ENCODE data around the gene DCAF15.

- TF ChIP-seq, protein P1, sequence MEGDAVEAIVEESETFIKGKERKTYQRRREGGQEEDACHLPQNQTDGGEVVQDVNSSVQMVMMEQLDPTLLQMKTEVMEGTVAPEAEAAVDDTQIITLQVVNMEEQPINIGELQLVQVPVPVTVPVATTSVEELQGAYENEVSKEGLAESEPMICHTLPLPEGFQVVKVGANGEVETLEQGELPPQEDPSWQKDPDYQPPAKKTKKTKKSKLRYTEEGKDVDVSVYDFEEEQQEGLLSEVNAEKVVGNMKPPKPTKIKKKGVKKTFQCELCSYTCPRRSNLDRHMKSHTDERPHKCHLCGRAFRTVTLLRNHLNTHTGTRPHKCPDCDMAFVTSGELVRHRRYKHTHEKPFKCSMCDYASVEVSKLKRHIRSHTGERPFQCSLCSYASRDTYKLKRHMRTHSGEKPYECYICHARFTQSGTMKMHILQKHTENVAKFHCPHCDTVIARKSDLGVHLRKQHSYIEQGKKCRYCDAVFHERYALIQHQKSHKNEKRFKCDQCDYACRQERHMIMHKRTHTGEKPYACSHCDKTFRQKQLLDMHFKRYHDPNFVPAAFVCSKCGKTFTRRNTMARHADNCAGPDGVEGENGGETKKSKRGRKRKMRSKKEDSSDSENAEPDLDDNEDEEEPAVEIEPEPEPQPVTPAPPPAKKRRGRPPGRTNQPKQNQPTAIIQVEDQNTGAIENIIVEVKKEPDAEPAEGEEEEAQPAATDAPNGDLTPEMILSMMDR (conservative IDR thresholded peaks at IDR 0.05) = no peak
- no peak for TF ChIP-seq ZFX (IDR thresholded peaks at IDR 0.05)
Measured at GRCh38 chr19:13914777-13915176, 37.5 kb upstream of the DCAF15 start.

Data from C4-2B (cell line).